Lung (tissue), 12 donors: Measurements from ENCODE around the gene TEX2. TPM values are rescaled to one million over a fixed set of nuclear protein-coding genes. Genes with fewer than 3 reads are reported as not detected.
"Not testable (repeated sequence)": the region's sequence is repeated elsewhere in the genome, so short reads cannot be mapped to it uniquely, and the experiment has no call there.

ENCODE experiments used
- ATAC-seq: fragments of 200-7000 bp; cut with Tn5 transposase; one replicate; pipeline ENCODE4 v1.9.1; 2020; ENCODE audit warnings: moderate number of reproducible peaks; ENCODE audit not compliant: insufficient read depth, low FRiP score
- DNase-seq, 3 donors: peaks; one replicate each; pipeline ENCODE4 v3.0.0-alpha.2; 2013 to 2017
- H3K27ac ChIP-seq, 2 donors: one replicate each; pipeline ENCODE4 v1.5.1; 2013; ENCODE audit warnings: mild to moderate bottlenecking in 2 of 2, moderate library complexity in 2 of 2, control low read depth in 1 of 2, inconsistent platforms in 1 of 2, low read depth in 1 of 2, low read length in 1 of 2
- H3K27me3 ChIP-seq, 3 donors: one replicate each; pipeline ENCODE4 v1.5.1; 2013; ENCODE audit warnings: low read length in 2 of 3; ENCODE audit not compliant: control insufficient read depth in 3 of 3, insufficient read depth in 3 of 3
- H3K36me3 ChIP-seq, 4 donors: one replicate each; pipeline ENCODE4 v1.5.1; 2013; ENCODE audit warnings: low read length in 4 of 4, mild to moderate bottlenecking in 1 of 4, moderate library complexity in 1 of 4; ENCODE audit not compliant: control insufficient read depth in 4 of 4, insufficient read depth in 4 of 4
- H3K4me1 ChIP-seq, 5 donors: one replicate each; pipeline ENCODE4 v1.5.1; 2013; ENCODE audit warnings: low read length in 5 of 5, mild to moderate bottlenecking in 2 of 5, moderate library complexity in 1 of 5; ENCODE audit not compliant: control insufficient read depth in 5 of 5, insufficient read depth in 5 of 5
- H3K4me3 ChIP-seq: one replicate; pipeline ENCODE4 v1.5.1; 2013; ENCODE audit warnings: mild to moderate bottlenecking, control low read depth, moderate library complexity
- H3K9ac ChIP-seq, 2 donors: one replicate each; pipeline ENCODE4 v1.5.1; 2013; ENCODE audit warnings: low read length in 2 of 2, control low read depth in 1 of 2; ENCODE audit not compliant: insufficient read depth in 1 of 2
- H3K9me3 ChIP-seq, 4 donors: one replicate each; pipeline ENCODE4 v1.5.1; 2013; ENCODE audit warnings: low read length in 3 of 4, mild to moderate bottlenecking in 1 of 4, moderate library complexity in 1 of 4; ENCODE audit not compliant: control insufficient read depth in 4 of 4, insufficient read depth in 3 of 4
- WGBS, 2 donors: extraction: QIAGEN DNeasy Blood & Tissue Kit; methylation state at CpG; one replicate each; pipeline ENCODE4 v1.1.7; 2013; 5-methylcytosine and 5-hydroxymethylcytosine counted together
- polyA plus RNA-seq, 2 donors: library from polyadenylated mRNA; stranded (reverse); fragments of 200-250 nt; gene quantifications; one replicate each; pipeline ENCODE4 v1.2.1, GENCODE V29; 2013
- total RNA-seq, 2 donors: library from RNA; depleted of rRNA in 1 of 2; stranded (reverse); fragments of >200 nt in 1 of 2; gene quantifications; one replicate each; pipeline ENCODE4 v1.2.1, GENCODE V29; 2014 to 2021
- TF ChIP-seq, protein P1 (sequence below): IDR thresholded peaks from 2 replicates; pipeline ENCODE4 v1.5.1; 2012; ENCODE audit warnings: mild to moderate bottlenecking; ENCODE audit errors: control extremely low read depth, extremely low read depth
- donor health status: control.
- donor health status: control.
- donor health status: Bipolar disorder and iron deficiency.
- donor health status: healthy.
- donor health status: DM: yes; HTN: yes; CAD: no.

TEX2 gene
- total and polyA plus RNA-seq, 4 donors: 10.0 to 42.8 (median 28.8) TPM

DNA sequence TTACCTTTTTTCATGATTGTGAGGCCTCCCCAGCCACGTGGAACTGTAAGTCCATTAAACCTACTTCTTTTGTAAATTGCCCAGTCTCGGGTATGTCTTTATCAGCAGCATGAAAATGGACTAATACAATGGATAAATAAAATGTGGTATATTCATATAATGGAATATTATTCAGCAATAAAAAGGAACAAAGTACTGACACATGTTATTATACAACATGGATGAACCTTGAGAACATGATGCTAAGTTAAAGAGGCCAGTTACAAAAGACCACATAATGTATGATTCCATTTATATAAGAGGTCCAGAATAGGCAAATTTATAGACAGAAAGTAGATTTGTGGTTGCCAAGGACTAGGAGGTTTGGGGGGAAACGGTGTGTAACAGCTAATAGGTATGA lies 138.5 kb downstream of the TEX2 start:
- Histone ChIP-seq H3K4me3 (no peak overlapping the region), H3K27me3 (no peaks in the 10 kb centered on the region), H3K4me1 (peaks cover 4 to 20% (median 6%) of the 10 kb centered on the region in 5 donors), H3K9me3 (no peaks in the 10 kb centered on the region), H3K9ac (no peak overlapping the region), H3K27ac (no peak overlapping the region), H3K36me3 (peaks cover 0 to 1% (median 0%) of the 10 kb centered on the region in 4 donors)
- TF ChIP-seq, protein P1, sequence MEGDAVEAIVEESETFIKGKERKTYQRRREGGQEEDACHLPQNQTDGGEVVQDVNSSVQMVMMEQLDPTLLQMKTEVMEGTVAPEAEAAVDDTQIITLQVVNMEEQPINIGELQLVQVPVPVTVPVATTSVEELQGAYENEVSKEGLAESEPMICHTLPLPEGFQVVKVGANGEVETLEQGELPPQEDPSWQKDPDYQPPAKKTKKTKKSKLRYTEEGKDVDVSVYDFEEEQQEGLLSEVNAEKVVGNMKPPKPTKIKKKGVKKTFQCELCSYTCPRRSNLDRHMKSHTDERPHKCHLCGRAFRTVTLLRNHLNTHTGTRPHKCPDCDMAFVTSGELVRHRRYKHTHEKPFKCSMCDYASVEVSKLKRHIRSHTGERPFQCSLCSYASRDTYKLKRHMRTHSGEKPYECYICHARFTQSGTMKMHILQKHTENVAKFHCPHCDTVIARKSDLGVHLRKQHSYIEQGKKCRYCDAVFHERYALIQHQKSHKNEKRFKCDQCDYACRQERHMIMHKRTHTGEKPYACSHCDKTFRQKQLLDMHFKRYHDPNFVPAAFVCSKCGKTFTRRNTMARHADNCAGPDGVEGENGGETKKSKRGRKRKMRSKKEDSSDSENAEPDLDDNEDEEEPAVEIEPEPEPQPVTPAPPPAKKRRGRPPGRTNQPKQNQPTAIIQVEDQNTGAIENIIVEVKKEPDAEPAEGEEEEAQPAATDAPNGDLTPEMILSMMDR: no peak
- no peak for ATAC-seq
- DNase-seq: no peak
- WGBS, 2 donors: 92 to 96% methylated on average over 3 of the region's 3 CpGs

DNA sequence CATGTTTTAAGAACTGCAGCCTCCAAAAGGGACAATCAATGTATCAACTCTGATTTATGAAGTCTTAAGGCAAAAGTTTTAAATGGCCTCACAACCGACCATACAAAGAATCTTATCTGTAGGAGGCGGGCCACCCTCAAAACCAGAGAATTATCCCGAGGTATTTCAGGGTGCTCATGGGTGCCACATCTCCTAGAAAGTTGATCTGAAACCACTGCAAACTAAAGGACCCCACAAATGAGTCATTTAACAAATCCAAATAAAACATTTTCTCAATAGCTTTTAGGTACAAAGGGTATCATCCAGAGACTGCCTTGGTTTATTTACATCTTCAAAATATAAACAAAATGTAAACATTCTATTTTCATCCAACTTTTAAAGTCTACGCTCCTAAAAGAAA lies 139.9 kb downstream of the TEX2 start:
- 78 to 86% methylated on average over 4 of the region's 4 CpGs for WGBS, 2 donors
- H3K4me1 ChIP-seq: peaks cover 4 to 14% (median 12%) of the 10 kb centered on the region in 5 donors

DNA sequence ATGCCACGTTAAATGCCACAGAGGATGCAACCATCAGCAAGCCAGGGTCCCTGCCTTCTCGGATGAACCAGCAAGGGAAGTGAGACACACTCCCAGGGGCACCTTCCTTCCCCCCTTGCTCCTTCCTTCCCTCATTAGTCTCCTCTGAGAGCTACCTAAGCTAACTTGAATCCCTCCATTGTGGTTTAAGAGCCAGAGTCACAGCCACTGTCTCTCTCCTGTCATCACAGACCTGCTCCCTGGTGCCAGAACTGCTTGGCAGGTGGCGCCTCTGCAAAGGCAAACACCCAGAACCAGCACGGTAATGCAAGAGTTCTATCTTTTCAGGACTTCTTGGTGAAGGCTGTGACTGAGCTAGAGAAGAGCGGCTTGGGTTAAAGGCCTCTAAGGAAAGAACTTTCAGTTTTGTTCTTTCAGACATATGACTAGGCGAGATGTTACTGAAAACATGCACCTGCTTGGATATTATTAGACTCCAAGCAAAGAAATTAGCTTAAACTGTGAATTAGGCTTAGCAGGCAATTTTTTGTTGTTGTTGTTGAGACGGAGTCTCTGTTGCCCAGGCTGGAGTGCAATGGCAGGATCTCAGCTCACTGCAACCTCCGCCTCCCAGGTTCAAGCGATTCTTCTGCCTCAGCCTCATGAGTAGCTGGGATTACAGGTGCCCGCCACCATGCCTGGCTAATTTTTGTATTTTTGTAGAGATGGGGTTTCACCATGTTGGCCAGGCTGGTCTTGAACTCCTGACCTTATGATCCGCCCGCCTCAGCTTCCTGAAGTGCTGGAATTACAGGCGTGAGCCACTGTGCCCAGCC lies 141.9 kb downstream of the TEX2 start:
- H3K9me3 ChIP-seq, H3K27me3 ChIP-seq, DNase-seq, H3K36me3 ChIP-seq, H3K9ac ChIP-seq, ATAC-seq, H3K4me3 ChIP-seq: not testable (repeated sequence)
- Histone ChIP-seq H3K4me1 (peaks cover 4 to 19% (median 14%) of the 10 kb centered on the region in 5 donors), H3K27ac (peak overlapping the region in 1 of 2 donors; percentile 74)
- 78 to 84% methylated on average over 13 of the region's 13 CpGs for WGBS, 2 donors

More for the DNA sequence above, 139.9 kb downstream of the TEX2 start:
- no peak overlapping the region for H3K9ac ChIP-seq
- no peaks in the 10 kb centered on the region for H3K9me3 ChIP-seq
- peak in 1 of 3 donors; percentile 19 for DNase-seq
- no peak for ATAC-seq
- no peak overlapping the region for H3K27ac ChIP-seq
- no peaks in the 10 kb centered on the region for H3K27me3 ChIP-seq
- no peak overlapping the region for H3K4me3 ChIP-seq
- peaks cover 0 to 1% (median 0%) of the 10 kb centered on the region in 4 donors for H3K36me3 ChIP-seq
- TF ChIP-seq, protein P1: no peak

DNA sequence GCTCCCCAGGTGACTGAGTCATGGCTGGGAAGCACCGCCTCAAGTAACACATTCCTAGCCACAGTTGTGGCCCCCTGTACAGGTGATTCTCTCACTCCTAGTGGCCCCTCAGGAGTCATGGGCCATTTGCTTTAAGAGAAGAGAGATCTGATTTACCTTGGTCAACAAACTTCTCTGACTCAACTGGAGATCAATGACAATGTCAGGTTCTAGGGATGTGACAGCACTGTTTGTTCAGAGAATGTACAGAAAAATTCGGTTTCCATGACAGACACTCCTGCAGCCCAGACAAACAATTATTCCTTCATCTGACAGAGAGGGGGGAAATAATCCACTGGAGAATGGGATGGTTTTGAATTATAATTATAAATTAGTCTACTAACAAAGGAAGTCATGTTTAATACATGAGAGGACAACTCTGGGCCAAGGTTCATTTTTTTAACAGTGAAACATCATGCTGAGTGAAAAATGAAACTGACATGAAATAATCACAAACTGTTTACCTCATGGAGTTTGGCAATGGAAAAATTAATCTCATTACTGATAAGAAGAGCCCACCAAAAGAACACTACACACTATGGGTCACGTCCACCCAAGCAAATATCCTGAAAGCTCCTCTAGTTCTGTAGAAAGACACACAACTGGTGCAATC lies 142.8 kb downstream of the TEX2 start:
- Histone ChIP-seq H3K9me3 (no peaks in the 10 kb centered on the region), H3K27ac (no peak overlapping the region), H3K36me3 (peaks cover 0 to 1% (median 0%) of the 10 kb centered on the region in 4 donors), H3K27me3 (no peaks in the 10 kb centered on the region), H3K4me3 (no peak overlapping the region), H3K9ac (no peak overlapping the region), H3K4me1 (peaks cover 4 to 19% (median 14%) of the 10 kb centered on the region in 5 donors)
- TF ChIP-seq, protein P1: no peak
- DNase-seq (no peak), ATAC-seq (no peak)
- whole genome bisulfite sequencing, 2 donors: 65 to 81% methylated on average over 3 of the region's 3 CpGs
